Measurements from ENCODE around the gene PRR33. TPM values are rescaled to one million over a fixed set of nuclear protein-coding genes. Genes with fewer than 3 reads are reported as not detected.

PRR33 gene
- total RNA-seq, 5 donors from 2014 or later (not counting 1 experiment from before 2014, with no cell fraction given): 0.10 to 0.12 TPM; not detected in 3

- Histone ChIP-seq H3K27ac (ENCODE audit: low read length) (peak overlapping the region; percentile 96), H3K36me3 (ENCODE audit: control insufficient read depth in 2 of 2, extremely low read depth in 1 of 2, insufficient read depth in 1 of 2, low read length in 1 of 2) (peaks cover 2 to 17% of the 10 kb centered on the region in 2 donors), H3K27me3 (replicated peaks in 1 of 2; ENCODE audit: control insufficient read depth in 2 of 2, extremely low read depth in 1 of 2, insufficient read depth in 2 of 2, low read length in 1 of 2) (no peaks in the 10 kb centered on the region), H3K4me1 (ENCODE audit: control insufficient read depth in 1 of 2, extremely low read depth in 1 of 2, insufficient read depth in 2 of 2, low read length in 2 of 2) (peaks cover 51 to 95% of the 10 kb centered on the region in 2 experiments), H3K4me3 (ENCODE audit: control insufficient read depth in 1 of 2, extremely low read depth in 1 of 2, low read length in 1 of 2) (peak overlapping the region; percentile 84 to 98), H3K9me3 (no peaks in the 10 kb centered on the region)
- peaks cover 65 to 74% (median 67%) of the 10 kb centered on the region in 3 donors for H3K4me1 Mint-ChIP-seq
- H3K36me3 Mint-ChIP-seq: peaks cover 6% of the 10 kb centered on the region
- no peaks in the 10 kb centered on the region for H3K9me3 Mint-ChIP-seq
- DNase-seq (no peak), ATAC-seq (replicated peaks in 1 of 4) (no peak)
- ChIA-PET POLR2A (no interaction called here), CTCF (interaction anchor here (0.5 to 0.6 kb wide), 2 partner anchors 20 to 30 kb away, joined by 6 read pairs; no protein-coding TSS in a partner anchor)
- peak overlapping the region; percentile 97 to 100 for H3K27ac Mint-ChIP-seq
- no peaks in the 10 kb centered on the region for H3K27me3 Mint-ChIP-seq
- WGBS (ENCODE audit: insufficient coverage): 54% methylated on average over 19 of the region's 25 CpGs
- peak overlapping the region; percentile 98 to 100 (median 99) for H3K4me3 Mint-ChIP-seq
Observed at GRCh38 chr11:1852271-1852876, 39.3 kb downstream of the PRR33 start.

GRCh38 chr11:1851468-1852180 lies 40.1 kb downstream of the PRR33 start:
- peaks cover 2 to 11% of the 10 kb centered on the region in 2 donors for H3K36me3 ChIP-seq (ENCODE audit: control insufficient read depth in 2 of 2, extremely low read depth in 1 of 2, insufficient read depth in 1 of 2, low read length in 1 of 2)
- no peaks in the 10 kb centered on the region for H3K27me3 ChIP-seq (replicated peaks in 1 of 2; ENCODE audit: control insufficient read depth in 2 of 2, extremely low read depth in 1 of 2, insufficient read depth in 2 of 2, low read length in 1 of 2)
- H3K27ac ChIP-seq (ENCODE audit: low read length): peak overlapping the region; percentile 96
- H3K4me1 ChIP-seq (ENCODE audit: control insufficient read depth in 1 of 2, extremely low read depth in 1 of 2, insufficient read depth in 2 of 2, low read length in 2 of 2): peaks cover 51 to 95% of the 10 kb centered on the region in 2 experiments
- ChIA-PET POLR2A (no interaction called here), CTCF (interaction anchor here in 1 of 2 donors (0.7 to 1.5 kb wide), 2 partner anchors 31 to 300 kb away, joined by 3 to 5 read pairs; no protein-coding TSS in a partner anchor)
- peaks cover 69 to 76% (median 71%) of the 10 kb centered on the region in 3 donors for H3K4me1 Mint-ChIP-seq
- ATAC-seq (replicated peaks in 1 of 4) (no peak), DNase-seq (peak in 1 of 35 experiments; percentile 39)
- peak overlapping the region; percentile 98 to 100 (median 99) for H3K4me3 Mint-ChIP-seq
- peak overlapping the region; percentile 97 to 100 for H3K27ac Mint-ChIP-seq
- 86% methylated on average over 14 of the region's 21 CpGs for WGBS (ENCODE audit: insufficient coverage)
- H3K9me3 ChIP-seq: no peaks in the 10 kb centered on the region
- H3K27me3 Mint-ChIP-seq: no peaks in the 10 kb centered on the region
- no peaks in the 10 kb centered on the region for H3K9me3 Mint-ChIP-seq
- H3K36me3 Mint-ChIP-seq: peaks cover 6% of the 10 kb centered on the region
- H3K4me3 ChIP-seq (ENCODE audit: control insufficient read depth in 1 of 2, extremely low read depth in 1 of 2, low read length in 1 of 2): peak overlapping the region; percentile 23 to 41

- Mint-ChIP-seq H3K9me3 (no peaks in the 10 kb centered on the region), H3K27me3 (no peaks in the 10 kb centered on the region), H3K36me3 (peaks cover 4% of the 10 kb centered on the region), H3K4me1 (peaks cover 87 to 89% (median 88%) of the 10 kb centered on the region in 3 donors), H3K4me3 (peak overlapping the region in 1 of 3 donors; percentile 98), H3K27ac (peak overlapping the region; percentile 97 to 100)
- no peak overlapping the region for H3K4me3 ChIP-seq (ENCODE audit: control insufficient read depth in 1 of 2, extremely low read depth in 1 of 2, low read length in 1 of 2)
- H3K36me3 ChIP-seq (ENCODE audit: control insufficient read depth in 2 of 2, extremely low read depth in 1 of 2, insufficient read depth in 1 of 2, low read length in 1 of 2): no peaks in the 10 kb centered on the region
- no peak overlapping the region for H3K27ac ChIP-seq (ENCODE audit: low read length)
- ATAC-seq (replicated peaks in 1 of 4): no peak
- DNase-seq: no peak
- no peaks in the 10 kb centered on the region for H3K9me3 ChIP-seq
- ChIA-PET CTCF (interaction anchor here in 1 of 2 donors (0.6 kb wide), 1 partner anchor 529 kb away, joined by 5 read pairs; no protein-coding TSS in a partner anchor), POLR2A (no interaction called here)
- H3K4me1 ChIP-seq (ENCODE audit: control insufficient read depth in 1 of 2, extremely low read depth in 1 of 2, insufficient read depth in 2 of 2, low read length in 2 of 2): peaks cover 57 to 95% of the 10 kb centered on the region in 2 experiments
- H3K27me3 ChIP-seq (replicated peaks in 1 of 2; ENCODE audit: control insufficient read depth in 2 of 2, extremely low read depth in 1 of 2, insufficient read depth in 2 of 2, low read length in 1 of 2): no peaks in the 10 kb centered on the region
- WGBS (ENCODE audit: insufficient coverage): 96% methylated on average over 9 of the region's 19 CpGs
Observed at GRCh38 chr11:1848640-1849430, 42.9 kb downstream of the PRR33 start.

- no peak overlapping the region for H3K4me3 ChIP-seq (ENCODE audit: control insufficient read depth in 1 of 2, extremely low read depth in 1 of 2, low read length in 1 of 2)
- H3K36me3 ChIP-seq (ENCODE audit: control insufficient read depth in 2 of 2, extremely low read depth in 1 of 2, insufficient read depth in 1 of 2, low read length in 1 of 2): no peaks in the 10 kb centered on the region
- no peaks in the 10 kb centered on the region for H3K9me3 ChIP-seq
- CTCF ChIA-PET: interaction anchor here in 1 of 2 donors (0.6 kb wide), 1 partner anchor 530 kb away, joined by 5 read pairs; no protein-coding TSS in a partner anchor
- WGBS (ENCODE audit: insufficient coverage): 95% methylated on average over 11 of the region's 18 CpGs
- no peak overlapping the region for H3K27ac ChIP-seq (ENCODE audit: low read length)
- Mint-ChIP-seq H3K36me3 (peaks cover 2% of the 10 kb centered on the region), H3K27ac (peak overlapping the region; percentile 44 to 100), H3K4me3 (peak overlapping the region in 1 of 3 donors; percentile 6), H3K9me3 (no peaks in the 10 kb centered on the region), H3K4me1 (peaks cover 91 to 95% (median 95%) of the 10 kb centered on the region in 3 donors), H3K27me3 (no peaks in the 10 kb centered on the region)
- peaks cover 61 to 99% of the 10 kb centered on the region in 2 experiments for H3K4me1 ChIP-seq (ENCODE audit: control insufficient read depth in 1 of 2, extremely low read depth in 1 of 2, insufficient read depth in 2 of 2, low read length in 2 of 2)
- DNase-seq: no peak
- no peak for ATAC-seq (replicated peaks in 1 of 4)
- POLR2A ChIA-PET: no interaction called here
- no peaks in the 10 kb centered on the region for H3K27me3 ChIP-seq (replicated peaks in 1 of 2; ENCODE audit: control insufficient read depth in 2 of 2, extremely low read depth in 1 of 2, insufficient read depth in 2 of 2, low read length in 1 of 2)
Observed at GRCh38 chr11:1847926-1848639, 43.6 kb downstream of the PRR33 start.

GRCh38 chr11:1847006-1847735 lies 44.5 kb downstream of the PRR33 start:
- WGBS (ENCODE audit: insufficient coverage): 95% methylated on average over 32 of the region's 34 CpGs

More at GRCh38 chr11:1847006-1847735, 44.5 kb downstream of the PRR33 start:
- Mint-ChIP-seq H3K27me3 (no peaks in the 10 kb centered on the region), H3K27ac (peak overlapping the region in 1 of 2 donors; percentile 74), H3K36me3 (no peaks in the 10 kb centered on the region), H3K9me3 (no peaks in the 10 kb centered on the region), H3K4me1 (peaks cover 85 to 88% (median 86%) of the 10 kb centered on the region in 3 donors), H3K4me3 (peak overlapping the region in 2 of 3 donors; percentile 9 to 79)
- H3K36me3 ChIP-seq (ENCODE audit: control insufficient read depth in 2 of 2, extremely low read depth in 1 of 2, insufficient read depth in 1 of 2, low read length in 1 of 2): no peaks in the 10 kb centered on the region
- H3K4me1 ChIP-seq (ENCODE audit: control insufficient read depth in 1 of 2, extremely low read depth in 1 of 2, insufficient read depth in 2 of 2, low read length in 2 of 2): peaks cover 59 to 97% of the 10 kb centered on the region in 2 experiments
- no peak overlapping the region for H3K4me3 ChIP-seq (ENCODE audit: control insufficient read depth in 1 of 2, extremely low read depth in 1 of 2, low read length in 1 of 2)
- ChIA-PET CTCF (interaction anchor here (0.6 to 0.8 kb wide), 3 partner anchors 14 to 258 kb away, joined by 4 to 9 read pairs (median 4); no protein-coding TSS in a partner anchor), POLR2A (no interaction called here)
- H3K27ac ChIP-seq (ENCODE audit: low read length): no peak overlapping the region
- no peak for ATAC-seq (replicated peaks in 1 of 4)
- no peaks in the 10 kb centered on the region for H3K9me3 ChIP-seq
- DNase-seq: no peak
- no peaks in the 10 kb centered on the region for H3K27me3 ChIP-seq (replicated peaks in 1 of 2; ENCODE audit: control insufficient read depth in 2 of 2, extremely low read depth in 1 of 2, insufficient read depth in 2 of 2, low read length in 1 of 2)

Data from T-cell (primary cell).